ENCODE measurements around the gene CD1D.
"Not testable (repeated sequence)": the region's sequence is repeated elsewhere in the genome, so short reads cannot be mapped to it uniquely, and the experiment has no call there.

The CD1D gene

DNA sequence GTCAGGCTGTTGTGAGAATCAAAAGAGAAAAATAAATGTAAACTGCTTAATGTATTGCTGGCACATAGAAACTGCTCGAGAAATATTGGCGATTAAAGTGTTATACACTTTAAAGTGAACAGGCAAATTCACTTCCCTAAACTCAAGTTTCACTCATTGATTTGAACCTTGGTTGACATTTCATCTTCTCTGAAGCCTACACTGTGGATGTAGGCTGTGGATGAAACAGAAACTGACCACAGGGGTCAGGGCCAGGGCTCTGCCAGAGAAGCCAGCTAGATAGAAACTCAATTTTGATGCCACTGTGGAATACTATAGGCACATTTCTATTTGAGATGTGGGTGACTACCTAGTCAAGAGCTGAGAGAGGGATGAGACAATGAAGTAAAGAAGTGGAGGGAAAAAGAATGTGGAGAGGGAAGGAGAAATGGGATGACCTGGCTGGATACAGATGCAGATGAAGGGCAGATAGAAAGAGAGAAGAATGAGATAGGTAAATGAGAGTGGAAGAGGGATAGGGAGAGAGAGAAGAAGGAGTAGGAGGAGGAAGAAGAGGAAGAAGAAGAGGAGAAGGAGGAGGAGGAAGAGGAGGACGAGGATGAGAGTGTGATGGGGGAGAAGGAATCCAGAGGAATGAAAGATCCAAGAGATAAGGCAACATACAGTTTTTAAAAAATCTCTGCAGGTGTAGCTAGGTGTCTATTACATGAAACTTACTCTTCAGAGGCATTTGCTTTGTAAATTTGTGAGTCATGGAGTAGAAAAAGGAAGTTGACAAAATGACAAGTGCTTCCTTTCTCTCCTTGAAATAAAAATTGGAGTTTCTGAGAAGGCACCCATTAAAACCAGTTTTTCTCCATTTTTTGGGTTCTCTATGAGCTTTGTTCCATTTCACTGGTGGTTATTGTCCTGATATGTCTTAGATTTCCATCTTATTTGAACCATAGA is 17.4 kb upstream of the CD1D start:
- ChIA-PET POLR2A (ENCODE audit: low non-redundant PET) (no interaction called here), CTCF (interaction anchor here (0.7 kb wide), 1 partner anchor 929 kb away, joined by 7 read pairs; no protein-coding TSS in a partner anchor)
- DNase-seq (ENCODE audit: low spot score): no peak
- no peak overlapping the region for H3K27ac ChIP-seq
- TF ChIP-seq, protein P1, sequence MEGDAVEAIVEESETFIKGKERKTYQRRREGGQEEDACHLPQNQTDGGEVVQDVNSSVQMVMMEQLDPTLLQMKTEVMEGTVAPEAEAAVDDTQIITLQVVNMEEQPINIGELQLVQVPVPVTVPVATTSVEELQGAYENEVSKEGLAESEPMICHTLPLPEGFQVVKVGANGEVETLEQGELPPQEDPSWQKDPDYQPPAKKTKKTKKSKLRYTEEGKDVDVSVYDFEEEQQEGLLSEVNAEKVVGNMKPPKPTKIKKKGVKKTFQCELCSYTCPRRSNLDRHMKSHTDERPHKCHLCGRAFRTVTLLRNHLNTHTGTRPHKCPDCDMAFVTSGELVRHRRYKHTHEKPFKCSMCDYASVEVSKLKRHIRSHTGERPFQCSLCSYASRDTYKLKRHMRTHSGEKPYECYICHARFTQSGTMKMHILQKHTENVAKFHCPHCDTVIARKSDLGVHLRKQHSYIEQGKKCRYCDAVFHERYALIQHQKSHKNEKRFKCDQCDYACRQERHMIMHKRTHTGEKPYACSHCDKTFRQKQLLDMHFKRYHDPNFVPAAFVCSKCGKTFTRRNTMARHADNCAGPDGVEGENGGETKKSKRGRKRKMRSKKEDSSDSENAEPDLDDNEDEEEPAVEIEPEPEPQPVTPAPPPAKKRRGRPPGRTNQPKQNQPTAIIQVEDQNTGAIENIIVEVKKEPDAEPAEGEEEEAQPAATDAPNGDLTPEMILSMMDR (conservative IDR thresholded peaks at IDR 0.05; ENCODE audit: low read depth): no peak

DNA sequence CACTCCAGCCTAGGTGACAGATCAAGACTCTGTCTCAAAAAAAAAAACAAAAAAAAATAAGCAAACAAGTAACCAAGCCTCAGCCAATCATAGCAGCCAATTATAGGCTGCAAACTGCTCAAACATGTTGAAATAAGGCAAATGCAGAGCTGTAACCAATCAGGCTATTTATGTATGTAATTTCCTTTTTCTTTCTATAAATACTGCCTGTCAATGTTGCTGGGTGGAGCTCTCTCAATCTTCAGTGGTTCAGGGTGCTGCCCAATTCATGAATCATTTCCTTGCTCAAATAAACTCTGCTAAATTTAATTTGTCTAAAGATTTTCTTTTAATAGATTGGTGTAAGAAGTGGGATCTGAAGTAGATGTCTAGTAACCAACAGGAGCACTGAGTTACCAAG is 11.6 kb upstream of the CD1D start:
- no peak overlapping the region for H3K27ac ChIP-seq
- CTCF ChIA-PET: no interaction called here
- TF ChIP-seq, protein P1 (conservative IDR thresholded peaks at IDR 0.05; ENCODE audit: low read depth): no peak
- POLR2A ChIA-PET (ENCODE audit: low non-redundant PET): no interaction called here
- DNase-seq (ENCODE audit: low spot score): no peak

DNA sequence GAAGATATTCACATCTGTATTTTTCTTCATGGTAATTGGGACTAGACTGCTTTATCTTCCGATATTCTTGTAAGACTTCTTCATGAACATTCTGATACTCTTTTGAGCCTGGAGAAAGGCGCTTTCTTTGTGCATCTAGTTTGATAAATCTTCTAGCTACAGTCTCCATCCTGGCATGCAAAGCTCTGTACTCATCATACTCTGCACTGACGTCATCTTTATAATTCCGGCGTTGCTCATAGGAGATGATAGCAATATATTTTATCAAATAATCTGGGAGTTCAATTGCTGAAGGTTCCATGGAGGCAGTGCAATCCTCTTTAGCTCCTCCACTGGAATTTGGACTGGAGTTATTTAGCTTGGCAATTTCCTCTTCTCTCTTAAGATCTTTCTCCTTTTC is 4.8 kb upstream of the CD1D start:
- POLR2A ChIA-PET (ENCODE audit: low non-redundant PET); DNase-seq (ENCODE audit: low spot score); H3K27ac ChIP-seq: not testable (repeated sequence)
- CTCF ChIA-PET: interaction anchor here (1.2 kb wide), 1 partner anchor 1710 kb away, joined by 3 read pairs; no protein-coding TSS in a partner anchor

DNA sequence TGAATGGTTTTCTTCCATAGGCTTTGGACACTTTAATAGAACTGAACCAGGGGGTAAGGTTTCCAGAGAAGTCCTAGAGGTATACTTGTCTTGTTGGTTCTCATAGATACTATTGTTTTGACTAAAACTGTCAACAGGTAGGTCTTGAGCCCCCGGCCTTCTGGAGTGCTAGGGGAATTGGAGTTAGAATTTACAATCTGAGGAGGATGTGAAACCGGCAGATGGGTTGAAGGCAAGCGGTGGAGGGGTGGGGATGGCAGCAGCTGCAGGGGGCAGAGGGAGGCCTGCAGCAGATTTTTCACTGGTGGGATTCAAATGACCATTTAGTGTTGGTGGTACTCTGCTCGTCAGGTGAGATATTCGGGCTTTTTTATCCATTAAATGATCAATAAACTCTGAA is 4.3 kb upstream of the CD1D start:
- CTCF ChIA-PET: interaction anchor here (1.2 kb wide), 2 partner anchors 63 to 1710 kb away, joined by 3 read pairs; no protein-coding TSS in a partner anchor
- POLR2A ChIA-PET (ENCODE audit: low non-redundant PET): no interaction called here
- TF ChIP-seq, protein P1 (conservative IDR thresholded peaks at IDR 0.05; ENCODE audit: low read depth): no peak
- H3K27ac ChIP-seq: no peak overlapping the region
- DNase-seq (ENCODE audit: low spot score): no peak

DNA sequence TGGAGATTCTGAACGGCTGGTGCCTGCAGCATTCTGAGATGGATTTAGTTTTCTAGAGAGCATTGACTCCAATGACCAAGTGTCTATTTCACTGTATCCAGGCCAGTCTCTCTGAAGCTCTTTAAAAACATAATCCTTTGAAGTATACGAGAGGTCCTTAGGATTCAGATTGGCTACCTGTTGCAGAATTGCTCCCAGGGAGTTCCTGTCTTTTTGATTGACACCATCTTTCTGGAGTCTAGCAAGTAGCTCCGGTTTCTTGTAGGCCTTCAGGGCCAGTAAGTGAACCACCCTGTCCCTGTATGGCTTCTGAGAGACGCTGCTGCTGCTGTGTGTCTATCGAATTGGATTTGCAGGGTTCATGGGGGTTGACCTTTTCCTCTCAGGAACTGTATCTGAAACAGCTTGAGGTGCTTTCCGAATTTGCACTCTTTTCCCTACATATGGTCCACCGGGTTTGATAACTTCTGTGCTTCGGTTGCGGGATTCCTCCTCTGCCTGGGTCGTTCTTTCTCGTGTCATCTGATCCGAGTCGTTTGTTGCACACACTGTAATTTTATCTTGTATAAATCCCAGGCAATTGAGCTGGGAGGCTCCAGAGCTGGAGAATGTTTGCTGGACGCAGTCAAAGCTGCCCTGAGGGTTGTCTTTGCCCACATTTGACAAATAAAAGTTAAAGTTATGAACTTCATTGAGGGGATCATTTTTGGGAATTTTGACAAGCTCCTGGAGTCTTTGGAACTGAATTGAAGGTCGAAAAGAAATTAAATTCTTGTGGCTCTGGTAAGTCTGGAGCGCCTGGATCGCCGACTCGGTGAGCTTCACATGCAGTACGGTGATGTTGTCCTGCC is 3.6 kb upstream of the CD1D start:
- H3K27ac ChIP-seq; DNase-seq (ENCODE audit: low spot score); POLR2A ChIA-PET (ENCODE audit: low non-redundant PET): not testable (repeated sequence)
- CTCF ChIA-PET: interaction anchor here (1.2 kb wide), 1 partner anchor 63 kb away, joined by 3 read pairs; no protein-coding TSS in a partner anchor

DNA sequence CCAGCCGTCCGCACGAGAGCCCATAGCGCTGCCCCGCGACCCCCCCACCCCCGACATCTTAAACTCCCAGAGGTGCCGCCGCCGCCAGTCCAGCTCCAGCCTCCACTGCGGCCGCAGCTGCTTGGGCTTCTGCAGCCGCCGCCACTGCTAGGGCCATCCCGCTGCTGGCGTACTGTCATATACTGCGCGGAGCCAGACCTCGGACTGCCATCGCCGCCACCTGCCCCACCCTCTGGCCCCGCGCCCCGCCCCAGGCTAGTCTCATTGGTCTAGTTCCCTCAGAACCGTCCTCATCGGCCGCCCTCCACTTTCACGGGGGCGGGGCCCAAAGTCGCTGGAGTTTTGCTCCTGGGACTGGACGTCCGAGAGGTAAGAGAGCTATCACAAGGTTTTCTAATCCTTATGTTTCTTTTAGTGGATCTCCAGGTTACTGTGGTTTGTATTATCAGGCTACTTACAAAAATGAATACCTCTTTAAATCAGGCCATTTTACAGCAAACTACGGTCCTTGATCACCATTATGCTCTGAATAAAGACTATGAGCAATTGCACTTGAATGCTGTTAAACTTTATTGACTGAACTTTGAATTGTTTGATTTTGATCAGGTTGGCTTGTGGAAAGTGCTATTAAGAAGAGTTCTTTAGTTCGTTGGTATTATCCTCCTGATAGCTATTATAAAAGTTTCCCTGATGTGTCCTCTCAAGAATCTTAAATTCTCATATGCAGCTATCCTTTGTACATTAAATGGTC is 2.8 kb upstream of the CD1D start:
- H3K27ac ChIP-seq: no peak overlapping the region; the same call in 1 of the 2 replicates
- DNase-seq (ENCODE audit: low spot score): peak; percentile 79
- POLR2A ChIA-PET (ENCODE audit: low non-redundant PET): no interaction called here
- CTCF ChIA-PET: interaction anchor here (0.8 to 1.2 kb wide), 3 partner anchors 26 to 64 kb away, joined by 3 read pairs; no protein-coding TSS in a partner anchor
- TF ChIP-seq, protein P1 (conservative IDR thresholded peaks at IDR 0.05; ENCODE audit: low read depth): no peak
